Measurements from ENCODE around the gene NFKBIE. TPM values are rescaled to one million over a fixed set of nuclear protein-coding genes. Genes with fewer than 3 reads are reported as not detected.

NFKBIE gene
- total RNA-seq, 1 experiment from 2014 or later = 24.9 TPM

- H3K27ac ChIP-seq (ENCODE audit: low read length) = peak overlapping the region; percentile 79
- ChIA-PET POLR2A (no interaction called here), CTCF (no interaction called here)
- no peak for DNase-seq (ENCODE audit: low read depth, low spot score)
- intact Hi-C loops (cut with micrococcal nuclease; ENCODE audit: unreplicated experiment) (no loop called here), in situ Hi-C loops (cut with HindIII; ENCODE audit: low pct_unique_long_range_greater_than_20kb, low sequenced_read_pairs) (no loop called here)
- peaks cover 12% of the 10 kb centered on the region for H3K27me3 ChIP-seq (ENCODE audit: control insufficient read depth, insufficient read depth, low read length)
- H3K36me3 ChIP-seq (ENCODE audit: control insufficient read depth, insufficient read depth, low read length) = no peaks in the 10 kb centered on the region; the same call in none of the 2 replicates
- peaks cover 23% of the 10 kb centered on the region for H3K4me1 ChIP-seq (ENCODE audit: control insufficient read depth, insufficient read depth, low read length)
- H3K9me3 ChIP-seq (ENCODE audit: control insufficient read depth, insufficient read depth, low read depth, low read length) = no peaks in the 10 kb centered on the region
- TF ChIP-seq CTCF (IDR thresholded peaks at IDR 0.05) (no peak), REST (IDR thresholded peaks at IDR 0.05; ENCODE audit: insufficient read depth in 1 of 2, low read depth in 2 of 2, low read length in 1 of 2) (no peak), SIN3A (IDR thresholded peaks at IDR 0.05; ENCODE audit: borderline replicate concordance, insufficient read depth, low read depth, low read length) (no peak)
- no peak for ATAC-seq
- no TSS peak for BruUV-seq (replicated peaks)
- peak overlapping the region; percentile 86 for H3K4me3 ChIP-seq (ENCODE audit: low read depth in 2 of 2, low read length in 2 of 2)
Measured at GRCh38 chr6:44265722-44266233, 427 bp upstream of the NFKBIE start.

- peak overlapping the region; percentile 86 for H3K4me3 ChIP-seq (ENCODE audit: low read depth in 2 of 2, low read length in 2 of 2)
- DNase-seq (ENCODE audit: low read depth, low spot score) (no peak), ATAC-seq (no peak)
- peaks cover 23% of the 10 kb centered on the region for H3K4me1 ChIP-seq (ENCODE audit: control insufficient read depth, insufficient read depth, low read length)
- intact Hi-C loops (cut with micrococcal nuclease; ENCODE audit: unreplicated experiment) = no loop called here
- ChIA-PET CTCF (no interaction called here), POLR2A (no interaction called here)
- peak overlapping the region; percentile 73 for H3K27ac ChIP-seq (ENCODE audit: low read length)
- TSS peak; percentile 83 for BruUV-seq (replicated peaks)
- TF ChIP-seq CTCF (IDR thresholded peaks at IDR 0.05) (no peak), SIN3A (IDR thresholded peaks at IDR 0.05; ENCODE audit: borderline replicate concordance, insufficient read depth, low read depth, low read length) (no peak), REST (IDR thresholded peaks at IDR 0.05; ENCODE audit: insufficient read depth in 1 of 2, low read depth in 2 of 2, low read length in 1 of 2) (no peak), TCF7L2 (IDR thresholded peaks at IDR 0.05; ENCODE audit: low read depth, low read length) (no peak), POLR2AphosphoS5 (IDR thresholded peaks at IDR 0.05; ENCODE audit: low read depth, low read length) (no peak)
- peaks cover 5% of the 10 kb centered on the region for H3K27me3 ChIP-seq (ENCODE audit: control insufficient read depth, insufficient read depth, low read length)
- no peaks in the 10 kb centered on the region for H3K9me3 ChIP-seq (ENCODE audit: control insufficient read depth, insufficient read depth, low read depth, low read length)
- in situ Hi-C loops (cut with HindIII; ENCODE audit: low pct_unique_long_range_greater_than_20kb, low sequenced_read_pairs) = no loop called here
- H3K36me3 ChIP-seq (ENCODE audit: control insufficient read depth, insufficient read depth, low read length) = no peaks in the 10 kb centered on the region; the same call in none of the 2 replicates
Measured at GRCh38 chr6:44264154-44265006, 971 bp downstream of the NFKBIE start.

Data from Panc1 (cell line).